Measurements from ENCODE around the gene KCNK13. TPM values are rescaled to one million over a fixed set of nuclear protein-coding genes. Genes with fewer than 3 reads are reported as not detected.

KCNK13 gene
- total and polyA plus RNA-seq, 3 donors from 2014 or later: 26.2 to 59.1 (median 42.5) TPM

DNA sequence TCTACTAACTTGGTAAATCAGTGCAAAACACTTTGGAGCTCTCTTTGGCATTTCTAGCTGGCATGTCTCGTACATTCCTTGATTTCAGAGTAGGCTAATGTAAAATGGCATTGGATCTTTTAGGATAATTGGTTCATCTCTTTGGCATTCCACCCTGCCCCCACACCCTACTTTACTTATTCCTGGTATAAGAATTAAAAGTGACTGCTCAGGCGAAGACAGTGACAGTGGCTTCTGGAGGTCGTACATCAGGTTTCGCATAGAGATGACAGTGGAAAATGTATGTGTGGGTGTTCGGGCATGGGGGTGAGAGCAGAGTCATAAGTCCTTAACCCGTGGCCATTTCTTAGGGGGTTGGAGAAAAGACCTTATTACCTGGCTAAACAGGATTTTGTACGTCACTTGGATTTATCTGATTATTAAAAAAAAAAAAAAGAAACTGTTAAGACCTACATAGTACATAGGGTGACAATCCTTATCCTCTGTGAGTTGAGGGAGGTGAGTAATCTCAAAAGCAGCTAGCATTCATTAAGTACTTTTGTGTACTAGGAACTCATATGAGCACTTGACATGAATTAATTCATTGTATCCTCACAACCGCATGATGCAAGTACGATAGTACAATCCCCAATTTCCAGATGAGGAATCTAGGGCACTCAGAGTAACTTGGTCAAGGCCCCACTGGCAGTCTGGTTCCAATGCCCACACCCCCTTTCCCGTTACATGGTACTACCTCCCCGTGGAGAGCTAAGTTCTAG is 22.4 kb upstream of the KCNK13 start:
- no peak for DNase-seq
- no peak overlapping the region for H3K27ac ChIP-seq
- no peaks in the 10 kb centered on the region for H3K9me3 ChIP-seq
- H3K27me3 ChIP-seq: no peaks in the 10 kb centered on the region
- H3K4me1 ChIP-seq: peaks cover 5% of the 10 kb centered on the region
- intact Hi-C loops (cut with DNase I; ENCODE audit: low total_unique reads): no loop called here
- 90 to 94% methylated on average over 11 of the region's 11 CpGs for WGBS, 2 donors
- no peak for TF ChIP-seq POLR2A (IDR thresholded peaks at IDR 0.05)
- TF ChIP-seq, protein P1, sequence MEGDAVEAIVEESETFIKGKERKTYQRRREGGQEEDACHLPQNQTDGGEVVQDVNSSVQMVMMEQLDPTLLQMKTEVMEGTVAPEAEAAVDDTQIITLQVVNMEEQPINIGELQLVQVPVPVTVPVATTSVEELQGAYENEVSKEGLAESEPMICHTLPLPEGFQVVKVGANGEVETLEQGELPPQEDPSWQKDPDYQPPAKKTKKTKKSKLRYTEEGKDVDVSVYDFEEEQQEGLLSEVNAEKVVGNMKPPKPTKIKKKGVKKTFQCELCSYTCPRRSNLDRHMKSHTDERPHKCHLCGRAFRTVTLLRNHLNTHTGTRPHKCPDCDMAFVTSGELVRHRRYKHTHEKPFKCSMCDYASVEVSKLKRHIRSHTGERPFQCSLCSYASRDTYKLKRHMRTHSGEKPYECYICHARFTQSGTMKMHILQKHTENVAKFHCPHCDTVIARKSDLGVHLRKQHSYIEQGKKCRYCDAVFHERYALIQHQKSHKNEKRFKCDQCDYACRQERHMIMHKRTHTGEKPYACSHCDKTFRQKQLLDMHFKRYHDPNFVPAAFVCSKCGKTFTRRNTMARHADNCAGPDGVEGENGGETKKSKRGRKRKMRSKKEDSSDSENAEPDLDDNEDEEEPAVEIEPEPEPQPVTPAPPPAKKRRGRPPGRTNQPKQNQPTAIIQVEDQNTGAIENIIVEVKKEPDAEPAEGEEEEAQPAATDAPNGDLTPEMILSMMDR (IDR thresholded peaks at IDR 0.05): no peak
- no peaks in the 10 kb centered on the region for H3K36me3 ChIP-seq (ENCODE audit: low read depth, missing control alignments)
- no peak overlapping the region for H3K4me3 ChIP-seq

DNA sequence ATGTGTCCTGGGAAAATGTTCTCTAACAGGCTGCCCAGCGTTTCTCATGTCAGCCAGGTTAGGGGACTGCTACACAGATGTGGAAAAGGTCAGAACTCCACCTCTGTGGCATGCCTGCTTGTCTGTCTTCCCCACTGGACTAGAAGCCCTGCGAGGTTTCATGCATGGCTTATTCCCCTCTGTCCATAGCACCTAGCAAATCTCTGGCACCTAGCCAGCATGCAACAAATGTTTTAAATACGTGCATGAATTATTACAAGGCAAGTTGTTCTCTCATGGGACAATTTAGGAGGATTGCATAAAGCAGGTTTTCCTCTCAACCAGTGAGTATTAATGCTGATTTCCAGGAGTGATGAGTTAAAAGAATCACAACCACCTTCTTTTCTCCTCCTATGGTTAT is 21.4 kb upstream of the KCNK13 start:
- no peak for TF ChIP-seq POLR2A (IDR thresholded peaks at IDR 0.05)
- TF ChIP-seq, protein P1 (IDR thresholded peaks at IDR 0.05): no peak
- no peak for DNase-seq
- Histone ChIP-seq H3K4me3 (no peak overlapping the region), H3K4me1 (peaks cover 3% of the 10 kb centered on the region), H3K9me3 (no peaks in the 10 kb centered on the region), H3K27ac (no peak overlapping the region), H3K27me3 (no peaks in the 10 kb centered on the region), H3K36me3 (ENCODE audit: low read depth, missing control alignments) (no peaks in the 10 kb centered on the region)
- intact Hi-C loops (cut with DNase I; ENCODE audit: low total_unique reads): no loop called here
- WGBS, 2 donors: 74 to 79% methylated on average over 3 of the region's 3 CpGs

GRCh38 chr14:90042496-90043252 is 19.1 kb upstream of the KCNK13 start:
- DNase-seq: no peak
- Histone ChIP-seq H3K4me3 (no peak overlapping the region), H3K4me1 (no peaks in the 10 kb centered on the region), H3K36me3 (ENCODE audit: low read depth, missing control alignments) (no peaks in the 10 kb centered on the region), H3K27me3 (no peaks in the 10 kb centered on the region), H3K27ac (no peak overlapping the region), H3K9me3 (no peaks in the 10 kb centered on the region)
- intact Hi-C loops (cut with DNase I; ENCODE audit: low total_unique reads): no loop called here
- 88 to 92% methylated on average over 9 of the region's 9 CpGs for WGBS, 2 donors
- TF ChIP-seq, protein P1 (IDR thresholded peaks at IDR 0.05): no peak
- no peak for TF ChIP-seq POLR2A (IDR thresholded peaks at IDR 0.05)

- no peak overlapping the region for H3K4me3 ChIP-seq
- H3K36me3 ChIP-seq (ENCODE audit: low read depth, missing control alignments): no peaks in the 10 kb centered on the region
- H3K4me1 ChIP-seq: no peaks in the 10 kb centered on the region
- intact Hi-C loops (cut with DNase I; ENCODE audit: low total_unique reads): no loop called here
- TF ChIP-seq POLR2A (IDR thresholded peaks at IDR 0.05): no peak
- TF ChIP-seq, protein P1 (IDR thresholded peaks at IDR 0.05): no peak
- no peak for DNase-seq
- H3K27ac ChIP-seq: no peak overlapping the region
- no peaks in the 10 kb centered on the region for H3K9me3 ChIP-seq
- H3K27me3 ChIP-seq: no peaks in the 10 kb centered on the region
- WGBS, 2 donors: 60 to 74% methylated on average over 2 of the region's 2 CpGs
Observed at GRCh38 chr14:90045616-90046015, 16.2 kb upstream of the KCNK13 start.
